Neural cell (in vitro differentiated cells): ENCODE data around the gene LAPTM4A. TPM values are rescaled to one million over a fixed set of nuclear protein-coding genes. Genes with fewer than 3 reads are reported as not detected.

Experiments
- H2AFZ ChIP-seq: fragments of 200-600, 300-800 bp; sonication (generic), shearing (Covaris generic); 2 replicates; pipeline ENCODE4 v1.6.0; 2014; ENCODE audit warnings: low read depth, mild to moderate bottlenecking, antibody characterized with exemption, low read length, moderate library complexity
- H3F3A ChIP-seq: fragments of 200-600 bp; shearing (Covaris generic); 2 replicates; pipeline ENCODE4 v1.6.1; 2016; ENCODE audit warnings: mild to moderate bottlenecking, moderate library complexity, mixed read lengths, antibody characterized with exemption, low read length; ENCODE audit not compliant: insufficient read depth, poor library complexity, severe bottlenecking
- H3K27ac ChIP-seq: fragments of 200-600, 300-800 bp; sonication (generic), shearing (Covaris generic); 2 replicates; pipeline ENCODE4 v1.5.1; 2014; ENCODE audit warnings: mild to moderate bottlenecking, low read length, moderate library complexity
- H3K27me3 ChIP-seq: fragments of 300-800, 200-600 bp; sonication (generic), shearing (Covaris generic); 2 replicates; pipeline ENCODE4 v1.6.0; 2014; ENCODE audit warnings: mild to moderate bottlenecking, low read depth, low read length, moderate library complexity; ENCODE audit not compliant: insufficient read depth
- H3K36me3 ChIP-seq: fragments of 300-800, 200-600 bp; sonication (generic), shearing (Covaris generic); 2 replicates; pipeline ENCODE4 v1.5.1; 2014; ENCODE audit warnings: mild to moderate bottlenecking, antibody characterized with exemption, low read length, moderate library complexity; ENCODE audit not compliant: insufficient read depth
- H3K4me2 ChIP-seq: fragments of 300-800, 200-600 bp; sonication (generic), shearing (Covaris generic); 2 replicates; pipeline ENCODE4 v1.6.0; 2014; ENCODE audit warnings: mild to moderate bottlenecking, low read length
- H3K4me3 ChIP-seq: fragments of 300-800, 200-600 bp; sonication (generic), shearing (Covaris generic); 2 replicates; pipeline ENCODE4 v1.5.1; 2014; ENCODE audit warnings: mild to moderate bottlenecking, low read length, moderate library complexity
- H3K79me2 ChIP-seq: fragments of 200-600 bp; shearing (Covaris generic); replicated peaks from 2 replicates; pipeline ENCODE4 v1.6.0; 2014; ENCODE audit warnings: mild to moderate bottlenecking, low read length, moderate library complexity; ENCODE audit not compliant: insufficient read depth
- H3K9ac ChIP-seq: fragments of 300-800, 200-600 bp; sonication (generic), shearing (Covaris generic); 2 replicates; pipeline ENCODE4 v1.6.1; 2016; ENCODE audit warnings: mild to moderate bottlenecking, low read length, mixed read lengths
- H3K9me2 ChIP-seq: fragments of 200-600 bp; shearing (Covaris generic); 2 replicates; pipeline ENCODE4 v1.6.1; 2016; ENCODE audit warnings: mild to moderate bottlenecking, low read length, mixed read lengths; ENCODE audit not compliant: insufficient read depth
- H3K9me3 ChIP-seq: fragments of 200-600, 300-800 bp; sonication (generic), shearing (Covaris generic); 2 replicates; pipeline ENCODE4 v1.6.1; 2016; ENCODE audit warnings: mild to moderate bottlenecking, mixed run types, low read length, moderate library complexity, mixed read lengths
- H4K20me1 ChIP-seq: fragments of 200-600 bp; shearing (Covaris generic); 2 replicates; pipeline ENCODE4 v1.6.1; 2016; ENCODE audit warnings: mild to moderate bottlenecking, mixed run types; ENCODE audit not compliant: insufficient read depth
- CTCF ChIP-seq: fragments of 450-650 bp; IDR thresholded peaks from 2 replicates; pipeline ENCODE4 v1.5.1; 2014; ENCODE audit warnings: antibody characterized with exemption, mild to moderate bottlenecking, moderate library complexity; ENCODE audit not compliant: poor library complexity, severe bottlenecking
- EP300 ChIP-seq: fragments of 450-650 bp; conservative IDR thresholded peaks from 2 replicates; pipeline ENCODE4 v1.6.1; 2014; ENCODE audit warnings: antibody characterized with exemption, mild to moderate bottlenecking, moderate library complexity; ENCODE audit not compliant: poor library complexity, severe bottlenecking
- EZH2 ChIP-seq: fragments of 200-600, 300-800 bp; shearing (Covaris generic), sonication (generic); IDR thresholded peaks from 2 replicates; pipeline ENCODE4 v1.6.1; 2014; ENCODE audit warnings: antibody characterized with exemption, low read length, borderline replicate concordance, mild to moderate bottlenecking; ENCODE audit not compliant: insufficient read depth, poor library complexity, severe bottlenecking
- MXI1 ChIP-seq: fragments of 450-650 bp; conservative IDR thresholded peaks from 2 replicates; pipeline ENCODE4 v1.6.1; 2014; ENCODE audit warnings: antibody characterized with exemption, mild to moderate bottlenecking; ENCODE audit not compliant: poor library complexity, severe bottlenecking
- POLR2AphosphoS5 ChIP-seq: IDR thresholded peaks from 2 replicates; pipeline ENCODE4 v1.6.1; 2012
- RAD21 ChIP-seq: fragments of 450-650 bp; conservative IDR thresholded peaks from 2 replicates; pipeline ENCODE4 v1.6.1; 2014; ENCODE audit warnings: antibody characterized with exemption, mild to moderate bottlenecking, moderate library complexity
- SMC3 ChIP-seq: fragments of 450-650 bp; conservative IDR thresholded peaks from 2 replicates; pipeline ENCODE4 v1.6.1; 2014; ENCODE audit warnings: antibody characterized with exemption, mild to moderate bottlenecking, moderate library complexity; ENCODE audit not compliant: poor library complexity
- TAF1 ChIP-seq: IDR thresholded peaks from 2 replicates; pipeline ENCODE4 v1.6.1; 2012; ENCODE audit warnings: low read depth
- polyA minus RNA-seq: library from RNA; depleted of rRNA, polyadenylated mRNA; stranded (reverse); fragments of >200 nt; gene quantifications from 2 replicates; pipeline ENCODE4 v1.2.3, GENCODE V29; 2014
- polyA plus RNA-seq: library from polyadenylated mRNA; depleted of rRNA; stranded (reverse); fragments of >200 nt; gene quantifications from 2 replicates; pipeline ENCODE4 v1.2.3, GENCODE V29; 2014
- TF ChIP-seq, protein P1 (sequence below): IDR thresholded peaks from 2 replicates; pipeline ENCODE4 v1.6.1; 2012; ENCODE audit warnings: borderline replicate concordance

LAPTM4A gene
- polyA plus RNA-seq (81.7 and 84.0 TPM in 2 replicates), polyA minus RNA-seq (50.6 and 59.5 TPM in 2 replicates)

DNA sequence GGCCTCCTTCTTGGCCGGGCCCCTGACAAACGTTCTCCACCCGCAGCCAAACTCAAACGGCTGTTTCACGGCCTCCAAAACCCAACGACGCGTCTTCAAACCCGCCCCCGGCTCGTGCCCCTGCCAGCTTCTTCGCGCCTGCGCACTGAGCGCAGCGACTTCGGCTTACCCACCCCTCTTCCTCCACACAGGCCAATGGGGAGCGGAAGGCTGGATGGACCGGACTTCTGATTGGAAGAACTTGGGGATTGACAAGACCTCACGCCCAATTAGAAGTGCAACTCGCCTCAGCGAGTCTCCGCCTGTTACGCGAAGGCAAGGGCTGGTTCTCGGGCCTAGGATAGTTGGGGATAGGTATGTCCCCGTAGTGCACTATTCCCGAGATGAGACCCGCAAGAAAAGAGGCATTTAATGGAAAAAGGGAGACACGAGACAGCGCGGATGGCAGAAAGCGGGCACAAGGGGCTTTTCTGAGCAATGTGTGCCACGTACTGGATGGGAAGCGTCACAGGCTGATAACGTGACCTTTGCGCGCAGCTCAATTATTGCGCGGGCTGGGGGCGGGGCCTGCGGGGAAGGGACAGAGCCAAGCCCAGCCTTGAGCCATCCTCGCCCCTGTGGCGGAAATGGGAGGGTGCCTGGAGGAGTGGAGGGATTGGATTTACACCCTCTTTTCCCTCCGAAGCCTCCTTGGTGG lies at the start of gene LAPTM4A:
Gene LAPTM4A, minus strand, starts transcription at position 97 of the 697 bp plus-strand sequence. CDS start 108 bp downstream, outside the sequence.
- peak within 1 kb of the TSS; percentile 93 for H3K4me2 ChIP-seq
- H3K9ac ChIP-seq: peak within 1 kb of the TSS; percentile 83
- H3K27ac ChIP-seq: peak within 1 kb of the TSS; percentile 96
- no peaks in the 10 kb centered on the region for H4K20me1 ChIP-seq
- peak within 1 kb of the TSS; percentile 65 for H2AFZ ChIP-seq
- no peaks in the 10 kb centered on the region for H3K9me3 ChIP-seq
- H3K27me3 ChIP-seq: no peaks in the 10 kb centered on the region
- peaks cover 4% of the 10 kb centered on the region for H3F3A ChIP-seq
- no peaks in the 10 kb centered on the region for H3K9me2 ChIP-seq
- TF ChIP-seq EZH2 (no peak), TAF1 (peak; percentile 70), MXI1 (peak; percentile 88), POLR2AphosphoS5 (peak; percentile 89), RAD21 (no peak), SMC3 (peak; percentile 29), EP300 (peak; percentile 63), CTCF (peak; percentile 18)
- TF ChIP-seq, protein P1, sequence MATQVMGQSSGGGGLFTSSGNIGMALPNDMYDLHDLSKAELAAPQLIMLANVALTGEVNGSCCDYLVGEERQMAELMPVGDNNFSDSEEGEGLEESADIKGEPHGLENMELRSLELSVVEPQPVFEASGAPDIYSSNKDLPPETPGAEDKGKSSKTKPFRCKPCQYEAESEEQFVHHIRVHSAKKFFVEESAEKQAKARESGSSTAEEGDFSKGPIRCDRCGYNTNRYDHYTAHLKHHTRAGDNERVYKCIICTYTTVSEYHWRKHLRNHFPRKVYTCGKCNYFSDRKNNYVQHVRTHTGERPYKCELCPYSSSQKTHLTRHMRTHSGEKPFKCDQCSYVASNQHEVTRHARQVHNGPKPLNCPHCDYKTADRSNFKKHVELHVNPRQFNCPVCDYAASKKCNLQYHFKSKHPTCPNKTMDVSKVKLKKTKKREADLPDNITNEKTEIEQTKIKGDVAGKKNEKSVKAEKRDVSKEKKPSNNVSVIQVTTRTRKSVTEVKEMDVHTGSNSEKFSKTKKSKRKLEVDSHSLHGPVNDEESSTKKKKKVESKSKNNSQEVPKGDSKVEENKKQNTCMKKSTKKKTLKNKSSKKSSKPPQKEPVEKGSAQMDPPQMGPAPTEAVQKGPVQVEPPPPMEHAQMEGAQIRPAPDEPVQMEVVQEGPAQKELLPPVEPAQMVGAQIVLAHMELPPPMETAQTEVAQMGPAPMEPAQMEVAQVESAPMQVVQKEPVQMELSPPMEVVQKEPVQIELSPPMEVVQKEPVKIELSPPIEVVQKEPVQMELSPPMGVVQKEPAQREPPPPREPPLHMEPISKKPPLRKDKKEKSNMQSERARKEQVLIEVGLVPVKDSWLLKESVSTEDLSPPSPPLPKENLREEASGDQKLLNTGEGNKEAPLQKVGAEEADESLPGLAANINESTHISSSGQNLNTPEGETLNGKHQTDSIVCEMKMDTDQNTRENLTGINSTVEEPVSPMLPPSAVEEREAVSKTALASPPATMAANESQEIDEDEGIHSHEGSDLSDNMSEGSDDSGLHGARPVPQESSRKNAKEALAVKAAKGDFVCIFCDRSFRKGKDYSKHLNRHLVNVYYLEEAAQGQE: no peak
- no peaks in the 10 kb centered on the region for H3K36me3 ChIP-seq
- peak within 1 kb of the TSS; percentile 79 for H3K4me3 ChIP-seq
- H3K79me2 ChIP-seq: peaks cover 41% of the 10 kb centered on the region

DNA sequence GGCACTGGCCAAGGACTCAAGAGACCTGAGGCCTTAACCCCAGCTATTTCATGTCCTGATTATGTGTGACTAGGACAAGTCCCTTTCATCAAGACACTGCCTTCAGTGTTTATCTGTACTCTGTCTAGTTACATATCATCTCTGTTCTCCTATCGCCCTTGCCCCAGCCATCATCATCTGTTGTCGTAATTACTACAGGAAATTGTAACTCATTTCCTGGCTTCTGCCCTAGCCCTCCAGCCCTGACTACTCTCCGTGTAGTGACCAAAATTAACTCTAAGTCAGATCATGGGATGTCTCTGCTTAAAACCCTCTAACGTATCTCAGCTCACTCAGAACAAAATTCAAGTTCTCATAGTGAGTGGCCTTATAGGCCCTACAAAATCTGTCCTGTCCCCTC lies 49.3 kb upstream of the LAPTM4A start:
- Histone ChIP-seq H4K20me1 (no peaks in the 10 kb centered on the region), H3F3A (no peaks in the 10 kb centered on the region), H3K27me3 (no peaks in the 10 kb centered on the region), H3K9me2 (no peaks in the 10 kb centered on the region), H3K79me2 (no peaks in the 10 kb centered on the region), H3K4me3 (no peak overlapping the region), H3K4me2 (no peak overlapping the region), H3K27ac (no peak overlapping the region), H3K36me3 (no peaks in the 10 kb centered on the region), H3K9ac (no peak overlapping the region), H2AFZ (no peak overlapping the region), H3K9me3 (no peaks in the 10 kb centered on the region)
- TF ChIP-seq RAD21 (no peak), EZH2 (no peak), MXI1 (no peak), POLR2AphosphoS5 (no peak), TAF1 (no peak), SMC3 (no peak), CTCF (no peak), EP300 (no peak)
- TF ChIP-seq, protein P1: no peak
